ENCODE results near the gene TEX13D. TPM values are rescaled to one million over a fixed set of nuclear protein-coding genes. Genes with fewer than 3 reads are reported as not detected.

TEX13D gene
- total and polyA plus RNA-seq, 4 donors, result not detected

- 93% methylated on average over 1 of the region's 1 CpG for WGBS
- Histone ChIP-seq H3K27me3 (ENCODE audit: control insufficient read depth in 4 of 4, insufficient read depth in 4 of 4, low read length in 3 of 4) (no peaks in the 10 kb centered on the region), H3K4me1 (ENCODE audit: control insufficient read depth in 4 of 4, insufficient read depth in 4 of 4, low read length in 3 of 4) (no peaks in the 10 kb centered on the region), H3K27ac (ENCODE audit: low read depth in 1 of 2, low read length in 2 of 2) (no peak overlapping the region), H3K9me3 (ENCODE audit: control insufficient read depth in 4 of 4, low read length in 3 of 4) (no peaks in the 10 kb centered on the region), H3K9ac (ENCODE audit: low read depth in 1 of 2, low read length in 2 of 2) (no peak overlapping the region), H3K36me3 (ENCODE audit: control insufficient read depth in 4 of 4, insufficient read depth in 3 of 4, low read depth in 1 of 4, low read length in 3 of 4) (no peaks in the 10 kb centered on the region), H3K4me3 (ENCODE audit: low read depth in 1 of 3, low read length in 3 of 3) (no peak overlapping the region)
- no peak for DNase-seq (ENCODE audit: low spot score)
- TF ChIP-seq RAD21 (IDR thresholded peaks at IDR 0.05) (no peak), JUND (IDR thresholded peaks at IDR 0.05) (no peak), CTCF (IDR thresholded peaks at IDR 0.05; ENCODE audit: low read depth, low read length, missing input control) (no peak), EGR1 (IDR thresholded peaks at IDR 0.05; ENCODE audit: low read depth in 2 of 2) (no peak), YY1 (IDR thresholded peaks at IDR 0.05) (no peak), FOXA1 (IDR thresholded peaks at IDR 0.05) (no peak), REST (IDR thresholded peaks at IDR 0.05) (no peak), MAX (IDR thresholded peaks at IDR 0.05) (no peak), NR2F2 (IDR thresholded peaks at IDR 0.05) (no peak), TAF1 (conservative IDR thresholded peaks at IDR 0.05) (no peak), FOXA2 (IDR thresholded peaks at IDR 0.05) (no peak), HNF4G (IDR thresholded peaks at IDR 0.05) (no peak), HNF4A (conservative IDR thresholded peaks at IDR 0.05) (no peak), GABPA (IDR thresholded peaks at IDR 0.05 in 1 of 2, conservative IDR thresholded peaks at IDR 0.05 in 1 of 2) (no peak), ZBTB33 (IDR thresholded peaks at IDR 0.05) (no peak), SP1 (IDR thresholded peaks at IDR 0.05) (no peak), RXRA (IDR thresholded peaks at IDR 0.05) (no peak), ATF3 (IDR thresholded peaks at IDR 0.05) (no peak)
Measured at GRCh38 chrX:124328765-124329164, 3.7 kb upstream of the TEX13D start.
